GM10266 (cell line): ENCODE data around the gene DDX51.

Experiments used
- DNase-seq: peaks from one replicate; pipeline ENCODE4 v3.0.0; 2012; ENCODE audit errors: extremely low spot score
- CTCF ChIP-seq: IDR thresholded peaks from 2 replicates; pipeline ENCODE4 v1.5.1; 2012; ENCODE audit warnings: mild to moderate bottlenecking, low read depth; ENCODE audit not compliant: control insufficient read depth, insufficient read depth; ENCODE audit errors: missing control alignments

The DDX51 gene

GRCh38 chr12:132188916-132189325 lies 44.8 kb upstream of the DDX51 start:
- TF ChIP-seq CTCF = no peak
- DNase-seq = no peak

- TF ChIP-seq CTCF = no peak
- no peak for DNase-seq
Measured at GRCh38 chr12:132188451-132188901, 44.4 kb upstream of the DDX51 start.

- no peak for TF ChIP-seq CTCF
- no peak for DNase-seq
Measured at GRCh38 chr12:132187646-132188450, 43.7 kb upstream of the DDX51 start.

GRCh38 chr12:132186857-132187620 lies 42.9 kb upstream of the DDX51 start:
- TF ChIP-seq CTCF = no peak
- DNase-seq = no peak

GRCh38 chr12:132186208-132186856 lies 42.2 kb upstream of the DDX51 start:
- DNase-seq = no peak
- TF ChIP-seq CTCF = no peak

GRCh38 chr12:132185705-132186104 lies 41.6 kb upstream of the DDX51 start:
- no peak for TF ChIP-seq CTCF
- no peak for DNase-seq
